AG04449 (cell line): ENCODE results near the gene PIGC.
A peak's percentile ranks its signal among the peaks of the same experiment; 100 is the strongest.
"Not testable (repeated sequence)": the region's sequence is repeated elsewhere in the genome, so short reads cannot be mapped to it uniquely, and the experiment has no call there.

Source experiments
- CTCF ChIA-PET: fragments of 350-600 bp; formaldehyde crosslinking; extraction: SDS; loops from one replicate; lab custom pipeline; 2021; ENCODE audit warnings: antibody characterized with exemption; lab: Yijun Ruan, JAX
- POLR2A ChIA-PET: fragments of 400-600, 350-600 bp; formaldehyde crosslinking; extraction: SDS; loops from one replicate; lab custom pipeline; 2020; ENCODE audit warnings: antibody characterized with exemption, inconsistent platforms; lab: Yijun Ruan, JAX
- DNase-seq: peaks from one replicate; pipeline ENCODE4 v3.0.0-alpha.2; 2010; ENCODE audit warnings: low read depth, low spot score
- H3K4me3 ChIP-seq: 2 replicates; pipeline ENCODE4 v1.5.1; 2011; ENCODE audit warnings: low read depth, mild to moderate bottlenecking, control low read depth, low read length
- CTCF ChIP-seq: IDR thresholded peaks from one replicate; pipeline ENCODE4 v1.5.1; 2011; ENCODE audit warnings: mild to moderate bottlenecking, moderate library complexity, low read length, control low read depth, inconsistent platforms; ENCODE audit not compliant: insufficient read depth; ENCODE audit errors: missing control alignments

The PIGC gene

DNA sequence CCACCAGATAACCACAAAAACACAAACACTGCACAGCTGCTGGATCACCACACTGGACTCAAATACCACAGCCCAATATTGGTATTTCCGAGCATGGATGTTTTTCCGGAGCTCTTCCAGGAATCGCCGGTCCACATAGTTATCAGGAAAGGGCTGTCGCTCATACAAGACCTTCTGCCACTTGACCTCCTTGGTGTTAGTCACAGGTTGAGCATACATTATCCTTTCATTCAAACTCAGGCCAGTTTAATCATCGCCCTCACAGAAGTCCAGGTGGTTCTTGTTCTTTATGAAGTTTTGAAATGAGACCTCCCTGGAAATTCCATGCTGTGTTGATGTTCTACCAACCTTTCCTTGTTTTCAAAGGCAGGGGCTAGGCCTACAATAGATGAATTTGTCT is 1.5 kb downstream of the PIGC start:
- CTCF ChIA-PET, result interaction anchor here (1.2 to 6.5 kb wide), 10 partner anchors 9 to 641 kb away, joined by 3 to 77 read pairs (median 8); no protein-coding TSS in a partner anchor
- no peak overlapping the region for H3K4me3 ChIP-seq
- POLR2A ChIA-PET, result no interaction called here
- no peak for DNase-seq
- TF ChIP-seq CTCF, result no peak

DNA sequence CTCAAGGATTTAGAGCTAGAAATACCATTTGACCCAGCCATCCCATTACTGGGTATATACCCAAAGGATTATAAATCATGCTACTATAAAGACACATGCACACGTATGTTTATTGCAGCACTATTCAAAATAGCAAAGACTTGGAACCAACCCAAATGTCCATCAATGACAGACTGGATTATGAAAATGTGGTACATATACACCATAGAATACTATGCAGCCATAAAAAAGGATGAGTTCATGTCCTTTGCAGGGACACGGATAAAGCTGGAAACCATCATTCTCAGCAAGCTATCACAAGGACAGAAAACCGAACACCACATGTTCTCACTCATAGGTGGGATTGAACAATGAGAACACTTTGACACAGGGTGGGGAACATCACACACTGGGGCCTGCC is 6.7 kb downstream of the PIGC start:
- POLR2A ChIA-PET, DNase-seq, H3K4me3 ChIP-seq: not testable (repeated sequence)
- CTCF ChIA-PET, result interaction anchor here (1.1 kb wide), 1 partner anchor 434 kb away, joined by 5 read pairs; no protein-coding TSS in a partner anchor

- no peak for TF ChIP-seq CTCF
- H3K4me3 ChIP-seq, result no peak overlapping the region
- DNase-seq, result no peak
- ChIA-PET POLR2A (no interaction called here), CTCF (interaction anchor here (1.2 to 10.2 kb wide), 5 partner anchors 12 to 430 kb away, joined by 3 to 193 read pairs (median 3); partner anchors contain the start of gene PIGC)
Observed at GRCh38 chr1:172431721-172432192, 12.1 kb downstream of the PIGC start.

GRCh38 chr1:172431204-172431603 is 12.7 kb downstream of the PIGC start:
- POLR2A ChIA-PET, result no interaction called here

DNA sequence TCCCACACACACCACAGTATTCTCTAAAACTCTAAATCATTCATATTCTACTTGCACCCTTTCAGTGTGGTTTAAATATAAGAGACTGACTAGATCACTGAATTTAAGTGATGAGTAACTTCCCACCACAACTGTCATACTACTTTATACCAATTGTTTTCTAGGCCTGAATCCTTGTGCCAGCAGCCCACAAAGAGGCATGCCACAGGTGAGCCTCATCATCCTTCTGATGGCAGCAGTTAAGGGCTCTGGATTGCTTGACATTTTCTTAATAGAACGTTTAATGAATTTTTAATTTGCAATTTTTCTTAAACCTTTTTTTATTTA is 13.8 kb downstream of the PIGC start:
- no peak for DNase-seq
- POLR2A ChIA-PET, result no interaction called here
- TF ChIP-seq CTCF, result no peak
- CTCF ChIA-PET, result interaction anchor here (0.7 to 10.2 kb wide), 22 partner anchors 8 to 445 kb away, joined by 3 to 193 read pairs (median 4); no protein-coding TSS in a partner anchor
- no peak overlapping the region for H3K4me3 ChIP-seq

More at GRCh38 chr1:172431204-172431603, 12.7 kb downstream of the PIGC start:
- H3K4me3 ChIP-seq, result no peak overlapping the region
- no peak for TF ChIP-seq CTCF
- DNase-seq, result no peak
- CTCF ChIA-PET, result interaction anchor here (1.0 to 10.2 kb wide), 6 partner anchors 11 to 429 kb away, joined by 3 to 193 read pairs (median 4); partner anchors contain the start of genes C1orf105 and PIGC

DNA sequence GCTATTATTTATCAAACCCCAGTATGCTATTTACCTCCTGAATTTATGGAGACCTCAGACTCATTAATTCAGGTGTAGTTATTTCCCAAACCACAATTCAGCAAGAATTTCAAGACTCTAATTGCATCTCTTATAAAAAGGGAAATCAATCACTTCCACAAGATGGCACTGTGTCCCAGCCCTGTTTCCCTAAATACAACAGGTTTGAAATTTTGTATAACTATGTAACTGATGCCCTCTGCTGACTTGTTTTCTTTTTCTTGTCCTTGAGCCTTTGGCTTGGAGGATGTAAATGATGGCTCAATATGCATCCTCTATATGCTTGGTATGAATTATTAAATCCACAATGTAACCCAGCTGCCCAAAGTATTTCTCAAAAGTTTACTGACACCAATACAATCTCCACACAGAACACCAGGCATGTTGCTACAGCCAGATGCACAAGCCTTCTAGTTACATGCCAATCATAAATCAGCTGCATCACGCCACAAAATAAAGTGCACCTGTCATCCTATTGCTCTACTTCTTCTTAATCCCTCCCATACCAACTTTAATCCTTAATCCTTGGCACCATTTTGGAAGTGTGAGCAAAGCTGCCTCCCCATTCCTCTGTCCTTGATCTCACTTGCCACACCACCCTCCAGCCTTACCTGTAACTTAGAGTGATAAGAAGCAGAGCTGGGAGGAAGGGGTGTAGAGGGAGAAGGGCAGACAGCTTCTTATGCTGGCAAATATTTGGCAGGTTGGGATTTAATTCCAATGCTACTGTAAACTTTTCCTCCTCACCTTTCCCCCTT is 14.3 kb downstream of the PIGC start:
- POLR2A ChIA-PET, result no interaction called here
- TF ChIP-seq CTCF, result peak; percentile 59
- CTCF ChIA-PET, result interaction anchor here (0.7 to 10.2 kb wide), 26 partner anchors 8 to 444 kb away, joined by 3 to 193 read pairs (median 4); partner anchors contain the start of gene C1orf105
- DNase-seq, result no peak
- no peak overlapping the region for H3K4me3 ChIP-seq
